NCI-H2227 (cell line): ENCODE measurements around the gene GSTA4.
"Not testable (repeated sequence)": the region's sequence is repeated elsewhere in the genome, so short reads cannot be mapped to it uniquely, and the experiment has no call there.

Experiments
- DNase-seq: peaks from one replicate; lab custom pipeline; 2025; ENCODE audit not compliant: unreplicated experiment; lab: John Stamatoyannopoulos, UW

The GSTA4 gene

DNA sequence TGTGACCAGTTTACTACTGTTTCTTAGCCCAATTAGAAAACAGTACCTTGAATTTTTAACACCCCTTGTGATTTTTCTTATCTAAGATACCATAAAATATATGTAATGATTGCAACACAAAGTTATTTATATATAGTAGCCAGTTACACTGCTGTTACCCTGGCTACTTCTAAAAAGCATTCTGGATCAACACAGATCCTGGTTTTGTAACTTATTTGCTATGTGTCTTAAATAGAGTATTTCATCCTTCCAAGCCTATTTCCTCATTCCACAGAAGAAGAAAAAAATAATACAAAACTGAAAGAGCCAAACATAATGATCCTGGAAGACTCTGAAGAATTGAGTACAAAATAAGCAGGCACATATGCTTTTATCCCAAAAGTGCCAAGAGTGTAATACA is 19.0 kb upstream of the GSTA4 start:
- DNase-seq, result no peak

DNA sequence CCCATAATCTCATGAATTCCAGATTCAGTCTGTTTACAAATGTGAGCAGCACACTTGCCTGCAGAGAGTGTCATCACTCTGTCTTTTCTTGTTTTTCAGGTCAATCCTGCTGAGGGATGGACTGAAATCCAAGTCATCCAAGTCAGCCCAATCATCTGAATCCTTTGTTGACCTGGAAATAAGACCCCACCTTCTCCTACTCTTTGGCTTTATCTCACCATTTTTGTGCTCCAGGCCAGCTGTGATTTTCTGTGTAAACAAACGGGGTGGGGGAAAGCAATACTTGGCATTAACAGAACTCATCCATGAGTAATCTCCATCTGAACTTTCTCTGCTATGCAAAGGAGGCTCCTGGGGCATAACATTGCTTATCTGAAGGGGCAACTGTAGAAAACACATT is 16.9 kb upstream of the GSTA4 start:
- DNase-seq, result no peak

DNA sequence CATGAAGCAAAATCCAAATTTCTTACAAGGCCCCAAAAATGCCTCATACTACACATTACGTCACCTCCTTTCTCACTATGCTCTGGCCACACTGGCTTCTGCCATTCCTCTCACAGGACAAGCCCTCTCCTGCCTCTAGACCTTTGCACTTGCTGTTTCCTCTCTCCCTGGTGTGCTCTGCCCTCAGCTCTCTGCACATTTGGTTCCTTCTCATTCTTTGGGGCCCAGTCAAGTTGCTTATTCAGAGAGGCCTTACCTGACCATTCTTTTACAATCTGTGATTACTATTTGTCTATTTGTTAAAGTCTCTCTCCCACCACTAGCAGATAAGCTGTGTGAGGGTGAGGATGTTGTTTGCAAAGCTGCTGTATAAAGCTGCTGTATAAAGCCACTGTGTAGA is 15.4 kb upstream of the GSTA4 start:
- no peak for DNase-seq

DNA sequence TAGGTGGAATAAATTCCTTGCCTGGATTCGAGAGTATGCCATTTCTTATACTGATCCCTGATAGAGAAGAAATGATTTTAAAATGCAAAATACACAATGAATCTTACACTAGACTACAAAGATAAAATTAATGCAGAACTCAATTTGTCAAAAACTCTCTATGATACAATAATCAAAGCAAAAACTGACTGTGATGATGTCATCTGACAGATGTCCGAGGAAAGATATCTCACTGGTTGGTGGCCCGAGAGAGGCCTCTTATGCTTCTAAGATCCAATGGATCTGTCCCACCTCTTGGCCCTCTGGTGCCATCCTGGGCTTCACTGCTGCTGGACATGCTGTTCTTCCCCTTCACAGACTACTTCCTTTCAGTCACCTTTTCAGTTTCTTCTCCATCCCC is 14.4 kb upstream of the GSTA4 start:
- no peak for DNase-seq

DNA sequence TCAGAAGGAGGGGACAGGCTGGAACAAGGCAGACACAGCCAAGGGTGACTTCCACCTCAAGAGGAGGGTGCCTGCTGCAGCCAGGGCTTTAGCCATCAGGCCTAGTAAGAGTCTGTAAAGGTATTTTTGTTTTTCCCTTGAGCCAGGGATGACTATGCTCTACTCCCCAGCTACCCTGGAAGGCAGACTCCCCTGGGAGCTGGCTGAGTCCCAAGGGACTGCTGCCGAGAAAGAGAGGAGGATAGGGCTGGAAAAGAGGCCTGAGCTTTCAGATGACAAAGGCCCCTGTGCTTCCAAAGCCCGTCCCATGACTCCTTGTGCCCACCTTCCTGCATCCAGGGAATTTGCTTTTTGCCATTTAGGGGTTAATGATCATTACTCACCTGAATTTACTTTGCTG is 14.0 kb upstream of the GSTA4 start:
- DNase-seq, result no peak

DNA sequence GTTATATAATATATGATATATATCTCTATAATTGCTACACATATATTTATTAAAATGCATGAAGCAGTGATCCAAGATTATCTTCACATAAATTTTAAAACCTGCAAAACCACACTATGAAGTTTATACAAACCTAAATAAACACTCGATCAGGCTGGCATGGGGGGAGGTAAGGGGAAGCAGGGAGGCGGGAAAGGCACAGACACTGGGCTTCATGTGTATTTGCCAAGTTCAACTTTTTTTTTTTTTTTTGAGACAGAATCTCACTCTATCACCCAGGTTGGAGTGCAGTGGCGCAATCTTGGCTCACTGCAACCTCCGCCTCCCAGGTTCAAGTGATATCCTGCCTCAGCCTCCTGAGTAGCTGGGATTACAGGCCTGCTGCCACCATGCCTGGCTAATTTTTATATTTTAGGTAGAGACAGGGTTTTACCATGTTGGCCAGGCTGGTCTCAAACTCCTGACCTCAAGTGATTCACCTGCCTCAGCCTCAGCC is 13.2 kb upstream of the GSTA4 start:
- not testable (repeated sequence) for DNase-seq

DNA sequence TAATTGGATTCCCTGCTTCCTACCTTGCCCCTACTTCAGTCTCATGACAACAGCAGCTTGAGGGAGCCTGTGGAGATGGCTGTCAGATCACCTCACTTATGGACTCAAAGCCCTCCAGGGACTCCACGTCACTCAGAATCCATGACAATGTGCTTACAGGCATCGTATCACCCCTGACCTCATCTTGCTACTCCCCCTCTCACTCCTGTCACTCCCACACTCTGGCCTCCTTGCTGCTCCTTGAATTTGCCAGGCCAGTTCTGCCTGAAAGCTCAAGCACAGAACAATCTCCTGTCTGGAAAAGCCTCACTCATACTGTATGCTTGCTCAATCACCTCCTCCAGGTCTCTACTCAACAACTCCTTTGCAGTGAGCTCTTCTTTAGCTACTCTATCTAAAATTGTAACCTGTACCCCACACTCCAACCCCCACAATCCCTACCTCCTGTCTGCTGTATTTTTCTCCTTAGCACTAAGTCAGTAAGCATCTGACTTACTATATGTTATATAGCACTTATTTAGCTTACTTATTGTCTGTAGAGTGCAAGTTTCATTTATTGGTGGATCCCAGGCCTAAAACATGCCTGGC is 10.7 kb upstream of the GSTA4 start:
- DNase-seq, result no peak

DNA sequence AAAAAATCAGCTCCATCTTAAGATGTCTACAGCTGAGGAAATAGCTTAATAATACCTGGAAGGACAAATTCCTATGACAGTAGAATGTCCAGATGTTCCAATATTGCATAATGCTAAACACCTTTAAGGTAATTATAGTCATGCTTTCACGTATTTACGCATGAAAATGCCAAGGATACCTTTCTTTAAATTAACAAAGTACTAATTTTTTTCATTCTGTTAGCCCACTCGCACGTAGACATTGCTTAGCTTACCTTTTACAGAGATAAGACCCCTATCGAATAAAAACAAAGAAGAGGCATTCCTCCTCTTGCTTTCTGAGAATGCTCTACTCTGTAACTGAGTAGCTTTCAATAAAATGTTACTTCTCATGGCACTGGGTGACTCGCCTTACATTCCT is 4.4 kb upstream of the GSTA4 start:
- DNase-seq, result no peak

DNA sequence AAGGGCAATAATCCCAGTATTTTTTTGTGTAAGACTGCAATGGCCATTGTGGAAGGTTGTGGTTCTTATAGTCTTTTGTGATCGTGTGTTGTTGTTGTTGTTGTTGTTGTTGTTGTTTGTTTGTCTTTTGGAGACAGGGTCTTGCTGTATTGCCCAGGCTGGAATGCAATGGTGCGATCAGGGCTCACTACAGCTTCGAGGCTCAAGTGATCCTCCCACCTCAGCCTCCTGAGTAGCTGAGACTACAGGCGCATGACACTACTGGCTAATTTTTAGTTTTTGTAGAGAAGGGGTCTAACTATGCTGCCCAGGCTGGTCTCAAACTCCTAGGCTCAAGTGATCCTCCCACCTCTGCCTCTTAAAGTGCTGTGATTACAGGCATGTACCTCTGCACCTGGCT is 3.5 kb upstream of the GSTA4 start:
- no peak for DNase-seq

DNA sequence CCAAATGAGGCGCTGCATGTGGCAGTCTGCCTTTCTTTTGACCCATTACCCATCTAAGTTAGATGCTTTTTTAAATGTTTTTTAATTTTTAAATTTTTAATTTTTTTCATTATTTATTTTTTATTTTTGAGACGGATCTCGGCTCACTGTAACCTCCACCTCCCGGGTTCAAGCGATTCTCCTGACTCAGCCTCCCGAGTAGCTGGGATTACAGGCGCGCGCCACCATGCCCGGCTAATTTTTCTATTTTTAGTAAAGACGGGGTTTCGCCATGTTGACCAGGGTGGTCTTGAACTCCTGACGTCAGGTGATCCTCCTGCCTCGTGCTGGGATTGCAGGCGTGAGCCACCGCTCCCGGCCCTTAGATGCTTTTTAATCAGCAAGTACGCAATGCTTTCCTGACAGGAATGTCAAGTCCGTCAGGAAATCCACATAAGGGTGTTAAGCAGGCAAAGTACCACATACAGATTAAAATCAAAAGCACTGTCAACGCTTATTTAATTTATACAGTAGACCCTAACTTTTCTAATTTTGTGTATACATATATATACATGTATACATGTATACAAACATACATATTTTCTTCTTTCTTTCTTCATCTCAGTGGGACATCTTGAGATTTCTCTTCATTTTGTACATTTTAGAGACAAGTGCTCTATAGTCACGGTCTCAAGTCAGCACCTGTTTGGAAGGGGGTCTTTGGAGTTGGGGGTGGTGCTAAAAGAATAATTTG is 995 bp upstream of the GSTA4 start:
- peak; percentile 43 for DNase-seq

DNA sequence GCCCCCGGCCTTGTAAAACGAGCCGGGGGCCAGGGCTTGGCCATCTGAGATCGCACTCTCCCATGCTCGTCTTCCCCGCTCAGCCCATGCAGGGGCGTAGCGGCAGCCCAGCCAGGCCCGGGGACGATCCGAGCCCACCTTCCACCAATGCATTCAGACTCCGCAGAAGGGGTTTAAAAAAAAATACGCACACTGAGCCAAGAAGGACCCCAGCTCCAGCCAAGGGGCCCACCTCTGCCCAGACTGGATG is 320 bp downstream of the GSTA4 start:
- peak; percentile 58 for DNase-seq

DNA sequence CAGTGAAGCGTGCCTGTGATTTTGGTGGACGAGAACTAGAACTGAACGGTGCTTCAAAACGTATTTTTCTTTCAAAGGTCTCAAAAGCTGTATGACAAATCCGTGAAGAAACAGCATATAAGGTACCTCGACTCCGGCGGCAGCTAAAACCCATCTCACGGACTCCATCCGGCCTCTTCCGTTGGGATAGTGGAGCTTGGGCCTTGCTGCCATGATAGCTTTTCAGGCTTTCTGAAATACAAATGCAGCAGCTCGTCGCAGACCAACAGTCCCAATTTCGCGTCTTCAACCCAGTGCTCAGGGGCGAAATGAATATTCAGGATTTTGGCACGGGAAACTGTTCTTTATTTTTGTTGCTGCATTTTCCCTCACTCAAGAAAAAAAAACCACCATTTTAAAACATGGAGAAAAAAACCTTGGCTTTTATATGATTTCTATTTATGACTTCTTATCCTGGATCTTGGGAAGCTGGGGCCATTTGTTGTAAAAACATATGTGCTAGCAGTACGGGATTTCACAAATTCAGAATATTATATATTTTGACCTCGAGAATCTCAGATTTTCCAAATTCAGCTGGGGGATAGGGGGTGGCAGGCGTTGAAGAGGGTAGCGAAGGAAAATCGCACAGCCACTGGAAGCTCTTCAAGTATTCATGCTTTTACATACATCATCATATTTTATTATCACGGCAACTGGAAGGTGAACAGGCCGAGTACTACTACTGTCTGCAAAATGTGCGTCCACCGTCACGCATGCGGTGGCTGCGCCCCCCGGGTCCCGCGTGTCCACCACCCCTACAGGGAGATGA is 849 bp downstream of the GSTA4 start:
- peak; percentile 23 for DNase-seq

DNA sequence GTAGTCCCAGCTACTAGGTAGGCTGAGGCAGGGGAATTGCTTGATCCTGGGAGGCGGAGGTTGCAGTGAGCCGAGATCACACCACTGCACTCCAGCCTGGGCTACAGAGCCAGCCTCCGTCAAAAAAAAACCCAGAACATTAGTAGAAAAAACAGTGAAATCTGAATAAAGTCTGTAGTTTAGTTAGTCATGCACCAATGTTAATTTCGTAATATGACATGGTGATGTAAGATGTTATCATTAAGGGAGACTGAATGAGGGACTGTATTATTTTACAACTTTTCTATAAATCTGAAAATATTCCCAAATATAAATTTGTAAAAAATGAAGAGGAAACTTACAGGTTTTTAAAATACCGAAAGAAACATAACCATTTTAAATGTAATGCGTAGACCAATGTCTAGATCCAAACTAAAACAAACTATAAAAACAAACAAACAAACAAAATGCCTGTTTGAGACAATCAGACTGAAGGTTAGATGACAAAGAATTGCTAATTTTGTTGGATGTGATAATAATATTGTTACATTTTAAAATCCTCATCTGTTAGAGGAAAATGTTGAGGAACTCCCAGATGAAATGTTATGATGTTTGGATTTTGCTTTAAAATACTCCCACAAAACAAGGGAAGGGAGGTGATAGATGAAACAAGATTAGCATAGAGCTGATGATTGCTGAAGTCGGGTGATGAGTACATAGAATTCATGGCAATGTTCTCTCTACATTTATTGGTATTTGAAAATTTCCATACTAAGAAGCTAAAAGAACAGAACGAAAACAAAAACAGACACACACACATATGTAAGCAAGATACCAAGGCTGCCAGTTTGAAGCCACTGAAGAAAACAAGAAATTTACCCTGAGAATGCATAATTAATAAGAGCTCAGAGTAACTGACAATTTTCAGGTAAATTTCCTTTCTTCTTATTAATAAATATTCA is 1.8 kb downstream of the GSTA4 start:
- DNase-seq, result no peak

DNA sequence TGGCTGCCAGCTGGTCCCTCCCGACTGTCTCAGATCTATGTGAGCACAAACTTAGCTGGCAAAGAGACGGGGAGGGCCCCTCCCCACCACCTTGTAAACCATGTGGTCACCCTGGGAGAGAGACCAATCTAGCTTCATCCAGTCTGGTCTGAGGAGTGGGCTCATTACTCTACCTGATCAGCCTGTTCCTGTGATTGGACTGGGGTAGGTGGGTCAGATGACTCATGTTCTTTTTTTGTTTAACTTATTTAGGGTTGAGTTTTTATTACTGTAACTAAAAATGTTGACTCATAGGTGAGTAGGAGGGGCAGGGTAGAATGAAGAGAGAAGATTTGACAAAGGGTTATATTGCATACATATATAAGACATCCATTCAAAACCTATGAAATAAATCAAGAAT is 4.7 kb downstream of the GSTA4 start:
- DNase-seq, result no peak

DNA sequence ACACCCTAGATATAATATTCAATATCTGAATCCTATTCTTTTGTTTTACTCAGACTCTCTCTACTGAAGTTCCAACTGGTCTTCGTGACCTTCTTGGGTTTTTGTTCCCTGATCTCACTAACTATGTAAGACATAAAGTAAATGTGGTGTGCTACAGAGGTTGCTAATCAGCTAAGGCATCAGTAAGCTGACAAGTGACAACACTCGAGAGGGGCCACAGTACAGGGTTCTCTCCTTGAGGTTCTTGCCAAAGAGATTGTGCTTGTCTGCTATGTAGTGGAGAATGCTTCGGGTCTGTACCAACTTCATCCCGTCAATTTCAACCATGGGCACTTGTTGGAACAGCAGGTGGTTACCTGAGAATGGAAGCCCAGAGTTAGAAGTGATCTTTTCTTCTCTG is 9.9 kb downstream of the GSTA4 start:
- DNase-seq, result no peak

DNA sequence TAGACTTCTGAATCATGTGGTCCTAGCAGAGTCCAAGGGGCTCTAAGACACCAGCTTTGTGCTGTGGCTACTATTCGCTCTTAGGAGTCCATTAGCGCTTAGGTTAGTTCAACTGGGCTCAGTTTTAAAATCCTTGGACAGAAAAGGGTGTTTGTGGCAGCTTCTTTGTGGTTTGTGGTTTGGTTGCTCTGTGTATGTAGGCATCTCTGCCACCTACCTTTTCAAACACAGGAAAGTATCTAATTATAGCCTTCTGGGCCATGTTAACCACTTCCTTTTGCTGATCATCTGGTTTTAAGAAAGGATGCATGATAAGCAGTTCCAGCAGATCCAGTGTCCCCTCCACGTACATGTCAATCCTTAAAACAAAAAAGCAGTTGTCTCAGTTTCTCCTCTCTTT is 10.8 kb downstream of the GSTA4 start:
- no peak for DNase-seq

DNA sequence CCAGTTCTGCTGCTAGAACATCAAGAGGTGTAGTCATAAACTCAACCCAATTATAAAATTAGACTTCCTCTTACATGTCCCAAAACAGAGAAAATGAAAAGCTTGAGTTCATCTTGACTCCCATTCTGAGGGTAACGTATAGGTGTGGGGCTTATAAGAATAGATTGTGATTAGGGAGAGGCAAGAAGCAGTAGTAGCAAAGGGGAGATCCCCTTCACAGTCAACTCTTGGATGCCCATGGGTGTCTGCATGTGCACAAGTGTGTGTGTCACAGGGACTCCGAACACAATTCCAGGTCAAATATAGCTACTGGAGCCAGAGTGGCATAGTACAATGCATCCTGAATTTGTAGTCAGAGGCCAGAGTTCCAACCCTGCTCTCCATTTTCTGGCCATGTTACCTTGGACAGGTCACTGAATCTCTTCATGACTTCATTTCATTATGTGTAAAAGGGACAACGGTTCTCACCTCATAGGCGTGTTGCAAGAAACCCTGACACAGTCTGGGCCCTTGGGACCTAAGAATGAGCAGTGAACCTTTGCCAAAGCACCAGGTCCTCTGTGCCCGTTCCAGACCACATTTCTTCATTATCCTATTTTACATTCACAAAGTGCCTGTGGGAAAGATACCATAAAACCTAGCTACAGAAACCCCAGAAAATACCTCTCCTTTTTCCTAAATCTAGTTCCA is 11.8 kb downstream of the GSTA4 start:
- DNase-seq, result no peak

DNA sequence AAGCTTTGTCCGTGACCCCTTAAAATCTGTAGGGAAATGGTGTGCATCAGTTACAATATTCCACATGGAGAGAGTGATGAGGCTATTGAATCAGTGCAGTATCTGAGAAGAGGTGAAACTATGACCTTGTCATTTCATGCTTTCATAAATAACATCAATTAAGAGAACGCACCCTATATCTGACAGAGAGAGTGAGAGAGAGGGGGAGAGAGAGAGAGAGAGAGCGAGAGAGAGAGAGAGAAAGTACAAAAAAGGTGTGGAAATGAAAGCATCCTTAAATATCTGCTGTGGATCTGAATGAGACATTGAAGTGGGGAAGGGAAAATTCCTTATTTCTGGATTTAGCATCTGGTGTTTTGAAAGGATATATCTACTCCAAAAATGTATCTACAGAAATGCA is 12.4 kb downstream of the GSTA4 start:
- DNase-seq, result no peak

DNA sequence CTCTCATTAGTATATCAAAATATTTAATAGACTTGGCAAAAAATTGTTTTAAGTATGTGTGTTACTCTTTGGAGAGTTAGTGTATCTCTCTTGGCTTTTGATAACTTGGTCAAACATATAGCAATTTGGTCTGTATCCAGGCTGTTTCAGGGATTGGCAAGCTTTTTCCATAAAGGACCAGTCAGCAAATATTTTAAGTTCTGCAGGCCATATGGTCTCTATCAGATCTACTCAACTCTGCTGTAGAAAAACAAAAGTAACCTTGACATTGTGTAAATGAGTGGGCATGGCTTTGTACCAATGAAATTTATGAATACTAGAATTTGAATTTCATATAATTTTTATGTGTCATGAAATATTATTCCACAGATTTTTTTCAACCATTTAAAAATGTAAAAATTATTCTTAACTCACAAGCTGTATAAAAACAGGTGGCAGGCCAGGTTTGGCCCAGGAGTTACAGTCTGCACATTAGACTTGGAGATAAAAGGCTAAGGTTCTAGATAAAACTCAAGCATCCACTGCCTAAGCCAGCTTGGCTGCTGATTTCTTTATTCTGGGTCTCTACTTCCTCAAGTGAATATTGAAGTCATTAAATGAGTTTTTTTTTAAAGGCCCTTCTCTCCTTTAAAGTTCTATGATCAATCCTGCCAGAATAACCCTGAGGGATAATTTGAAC is 13.7 kb downstream of the GSTA4 start:
- DNase-seq, result no peak

DNA sequence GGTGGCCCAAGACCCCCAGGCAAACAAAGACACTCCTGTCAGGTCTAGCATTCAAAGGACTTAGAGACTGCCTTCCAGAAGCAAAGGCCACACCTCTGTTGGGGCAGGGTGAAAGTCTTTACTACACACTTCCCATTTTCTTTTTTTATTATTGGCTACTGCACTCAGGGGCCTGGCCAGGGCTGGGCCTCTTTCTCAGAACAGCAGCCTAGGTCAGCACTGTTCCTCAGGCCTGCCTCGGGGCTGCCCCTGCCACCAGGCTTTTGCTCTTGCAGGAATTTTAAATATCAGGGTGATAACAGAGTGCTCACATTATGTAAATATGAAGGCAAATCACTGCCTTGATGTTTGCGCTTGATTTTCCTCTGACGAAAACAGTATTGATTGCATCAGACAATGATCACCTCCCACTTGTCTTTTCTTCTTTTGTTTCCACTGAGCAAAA is 18.5 kb downstream of the GSTA4 start:
- DNase-seq, result no peak
